ENCODE data around the gene AQP7.

- TF ChIP-seq CTCF (conservative IDR thresholded peaks at IDR 0.05; ENCODE audit: low read length): no peak
- no peak for TF ChIP-seq EZH2phosphoT487 (IDR thresholded peaks at IDR 0.05; ENCODE audit: borderline replicate concordance, low read depth, low read length)
Measured at GRCh38 chr9:33437898-33438297, 35.5 kb upstream of the AQP7 start.
